ENCODE results near the gene MAN2A1. TPM values are rescaled to one million over a fixed set of nuclear protein-coding genes. Genes with fewer than 3 reads are reported as not detected.

MAN2A1 gene
- polyA plus RNA-seq, 1 donor (not counting 4 experiments of a cell fraction or from before 2014, with no cell fraction given): 63.8 TPM

GRCh38 chr5:109837231-109837861 lies 147.6 kb downstream of the MAN2A1 start:
- no peaks in the 10 kb centered on the region for H3K27me3 ChIP-seq (ENCODE audit: control insufficient read depth, extremely low read depth, insufficient read depth, low read length)
- FAIRE-seq (no peak), DNase-seq (ENCODE audit: low read depth, low spot score) (no peak)
- dilution Hi-C loops (cut with MboI; ENCODE audit: extremely low pct_ligation_motif_present, low sequenced_read_pairs): no loop called here
- H3K4me2 ChIP-seq (ENCODE audit: control insufficient read depth, extremely low read depth, insufficient read depth, low read depth, low read length): no peak overlapping the region
- no peak overlapping the region for H2AFZ ChIP-seq (ENCODE audit: control insufficient read depth, low read length)
- no peak overlapping the region for H3K27ac ChIP-seq (ENCODE audit: control insufficient read depth, insufficient read depth, low read length)
- H3K4me1 ChIP-seq (ENCODE audit: control insufficient read depth, extremely low read depth, insufficient read depth, low read length): no peaks in the 10 kb centered on the region
- H3K36me3 ChIP-seq (ENCODE audit: control insufficient read depth in 2 of 2, extremely low read depth in 1 of 2, insufficient read depth in 2 of 2, low read length in 2 of 2): peaks cover 0 to 13% of the 10 kb centered on the region in 2 experiments
- H3K9ac ChIP-seq (ENCODE audit: control insufficient read depth, extremely low read depth, insufficient read depth, low read length): no peak overlapping the region
- no peaks in the 10 kb centered on the region for H3K79me2 ChIP-seq (ENCODE audit: control insufficient read depth, insufficient read depth, low read length)
- no peaks in the 10 kb centered on the region for H4K20me1 ChIP-seq (ENCODE audit: control insufficient read depth, extremely low read depth, insufficient read depth, low read length)
- no peaks in the 10 kb centered on the region for H3K9me1 ChIP-seq (ENCODE audit: control insufficient read depth, extremely low read depth, insufficient read depth, low read length)
- H3K4me3 ChIP-seq (ENCODE audit: control insufficient read depth in 2 of 3, extremely low read depth in 1 of 3, insufficient read depth in 2 of 3, low read depth in 1 of 3, low read length in 3 of 3): no peak overlapping the region
- H3K9me3 ChIP-seq (ENCODE audit: control insufficient read depth, low read depth, low read length): no peaks in the 10 kb centered on the region
- TF ChIP-seq CTCF (optimal IDR thresholded peaks at IDR 0.05 in 1 of 3, IDR thresholded peaks at IDR 0.05 in 1 of 3, conservative IDR thresholded peaks at IDR 0.05 in 1 of 3; ENCODE audit: extremely low read depth in 1 of 3, insufficient read depth in 2 of 3, low read length in 3 of 3) (no peak), EZH2 (IDR thresholded peaks at IDR 0.05; ENCODE audit: low read length) (no peak)

DNA sequence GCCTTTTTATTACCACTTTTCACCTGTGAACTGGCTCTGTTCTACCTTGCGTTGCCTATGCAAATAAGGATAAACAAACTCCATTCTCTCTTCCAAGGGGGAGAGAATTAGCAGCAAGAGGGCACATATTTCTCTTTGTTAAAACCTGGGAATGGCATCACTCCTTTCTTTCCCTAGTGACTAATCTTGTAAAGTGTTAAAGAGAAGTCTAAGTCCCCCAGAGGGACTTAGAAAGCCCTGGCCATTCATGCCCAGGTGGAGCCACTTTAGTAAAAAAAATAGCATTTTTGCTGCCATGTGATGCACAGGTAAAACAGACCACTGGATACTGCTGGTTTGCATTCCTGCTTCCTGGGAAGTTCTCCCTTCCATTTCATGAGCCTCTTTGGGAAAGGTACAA lies 148.4 kb downstream of the MAN2A1 start:
- no peak for FAIRE-seq
- H3K9ac ChIP-seq (ENCODE audit: control insufficient read depth, extremely low read depth, insufficient read depth, low read length): no peak overlapping the region

More for the DNA sequence above, 148.4 kb downstream of the MAN2A1 start:
- Histone ChIP-seq H3K4me3 (ENCODE audit: control insufficient read depth in 2 of 3, extremely low read depth in 1 of 3, insufficient read depth in 2 of 3, low read depth in 1 of 3, low read length in 3 of 3) (no peak overlapping the region), H3K9me3 (ENCODE audit: control insufficient read depth, low read depth, low read length) (no peaks in the 10 kb centered on the region), H2AFZ (ENCODE audit: control insufficient read depth, low read length) (no peak overlapping the region), H3K27me3 (ENCODE audit: control insufficient read depth, extremely low read depth, insufficient read depth, low read length) (no peaks in the 10 kb centered on the region), H3K4me1 (ENCODE audit: control insufficient read depth, extremely low read depth, insufficient read depth, low read length) (no peaks in the 10 kb centered on the region), H3K4me2 (ENCODE audit: control insufficient read depth, extremely low read depth, insufficient read depth, low read depth, low read length) (no peak overlapping the region), H4K20me1 (ENCODE audit: control insufficient read depth, extremely low read depth, insufficient read depth, low read length) (no peaks in the 10 kb centered on the region), H3K79me2 (ENCODE audit: control insufficient read depth, insufficient read depth, low read length) (no peaks in the 10 kb centered on the region), H3K9me1 (ENCODE audit: control insufficient read depth, extremely low read depth, insufficient read depth, low read length) (no peaks in the 10 kb centered on the region), H3K27ac (ENCODE audit: control insufficient read depth, insufficient read depth, low read length) (no peak overlapping the region), H3K36me3 (ENCODE audit: control insufficient read depth in 2 of 2, extremely low read depth in 1 of 2, insufficient read depth in 2 of 2, low read length in 2 of 2) (peaks cover 0 to 16% of the 10 kb centered on the region in 2 experiments)
- TF ChIP-seq EZH2 (IDR thresholded peaks at IDR 0.05; ENCODE audit: low read length) (no peak), CTCF (optimal IDR thresholded peaks at IDR 0.05 in 1 of 3, IDR thresholded peaks at IDR 0.05 in 1 of 3, conservative IDR thresholded peaks at IDR 0.05 in 1 of 3; ENCODE audit: extremely low read depth in 1 of 3, insufficient read depth in 2 of 3, low read length in 3 of 3) (no peak)
- no peak for DNase-seq (ENCODE audit: low read depth, low spot score)
- dilution Hi-C loops (cut with MboI; ENCODE audit: extremely low pct_ligation_motif_present, low sequenced_read_pairs): no loop called here

Measured in keratinocyte (primary cell).